Epidermal melanocyte (primary cell): ENCODE results near the gene PPP2R2B.
"Not testable (repeated sequence)": the region's sequence is repeated elsewhere in the genome, so short reads cannot be mapped to it uniquely, and the experiment has no call there.

Experiments used
- DNase-seq: peaks from one replicate; pipeline ENCODE4 v3.0.0; 2011; ENCODE audit warnings: low spot score; ENCODE audit not compliant: insufficient read length

Gene PPP2R2B

GRCh38 chr5:146560205-146560812 is 318.2 kb downstream of the PPP2R2B start:
- no peak for DNase-seq

GRCh38 chr5:146556884-146557283 is 321.7 kb downstream of the PPP2R2B start:
- DNase-seq = not testable (repeated sequence)

DNA sequence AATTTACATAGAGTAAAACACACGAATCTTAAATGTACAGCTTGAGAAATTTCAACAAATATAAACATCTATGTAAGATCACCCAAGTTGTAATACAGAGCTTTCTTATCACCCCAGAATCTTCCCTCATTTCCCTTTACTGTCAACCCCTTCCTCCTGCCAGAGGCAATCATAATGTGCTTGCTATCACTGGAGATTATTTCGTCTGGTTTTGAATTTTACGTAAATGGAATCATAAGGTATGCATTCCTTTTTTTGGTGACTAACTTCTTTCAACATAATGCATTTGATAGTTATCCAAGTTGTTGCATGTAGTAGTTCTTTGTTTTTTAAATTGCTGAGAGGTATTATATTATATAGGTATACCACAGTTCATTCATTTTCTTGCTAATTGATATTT is 325.1 kb downstream of the PPP2R2B start:
- no peak for DNase-seq

- DNase-seq = no peak
These were observed 328.9 kb downstream of the PPP2R2B start for GRCh38 chr5:146549615-146550014.

DNA sequence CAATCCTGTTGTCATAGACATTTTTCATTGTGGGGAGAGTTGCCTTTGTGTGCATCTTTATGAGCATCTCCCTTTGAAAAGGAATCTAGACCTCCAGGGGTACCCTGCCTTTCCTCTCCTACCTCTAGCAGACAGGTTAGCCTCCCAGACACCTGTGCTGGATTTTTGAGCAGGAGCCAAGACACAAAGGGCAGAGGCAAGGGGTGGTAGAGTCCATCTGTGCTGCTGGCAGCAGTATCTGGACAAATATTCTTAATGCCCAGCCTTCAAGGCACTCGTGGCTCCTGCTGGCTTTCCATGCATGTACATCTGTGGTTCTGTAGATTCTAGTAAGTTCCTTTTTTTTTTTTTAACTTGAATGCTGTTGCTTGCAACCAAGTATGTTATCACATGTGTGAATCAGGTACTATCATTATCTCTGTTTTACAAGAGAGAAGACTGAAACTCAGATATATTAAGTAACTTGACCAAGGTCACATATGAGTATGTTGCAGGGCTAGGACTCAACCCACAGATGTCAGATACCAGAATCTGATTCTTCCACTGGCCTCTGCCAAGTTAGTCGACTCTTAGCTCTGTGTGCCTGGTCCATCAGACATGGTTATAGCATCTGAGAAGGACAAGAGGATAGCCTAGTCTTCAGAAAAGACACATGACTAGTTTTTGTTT is 329.6 kb downstream of the PPP2R2B start:
- no peak for DNase-seq

DNA sequence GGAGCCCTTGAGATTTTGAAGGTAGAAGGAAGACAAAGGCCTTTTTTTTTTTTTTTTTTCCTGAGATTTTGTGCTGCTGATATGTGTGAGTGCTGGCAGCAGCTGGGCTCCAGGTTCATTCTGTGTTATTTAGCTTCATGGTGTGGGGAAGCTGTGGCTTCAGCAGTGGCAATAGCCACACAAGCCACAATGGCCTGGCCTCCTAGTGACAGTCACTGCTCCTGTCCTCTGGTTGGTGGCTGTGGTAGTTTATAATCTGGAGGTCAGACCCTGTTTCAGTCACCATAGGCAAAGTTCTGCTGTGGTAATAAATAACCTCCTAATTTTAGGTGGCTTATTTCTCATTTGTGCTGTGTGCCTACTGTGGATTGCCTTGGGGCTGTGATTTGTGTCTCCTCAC is 334.3 kb downstream of the PPP2R2B start:
- no peak for DNase-seq

DNA sequence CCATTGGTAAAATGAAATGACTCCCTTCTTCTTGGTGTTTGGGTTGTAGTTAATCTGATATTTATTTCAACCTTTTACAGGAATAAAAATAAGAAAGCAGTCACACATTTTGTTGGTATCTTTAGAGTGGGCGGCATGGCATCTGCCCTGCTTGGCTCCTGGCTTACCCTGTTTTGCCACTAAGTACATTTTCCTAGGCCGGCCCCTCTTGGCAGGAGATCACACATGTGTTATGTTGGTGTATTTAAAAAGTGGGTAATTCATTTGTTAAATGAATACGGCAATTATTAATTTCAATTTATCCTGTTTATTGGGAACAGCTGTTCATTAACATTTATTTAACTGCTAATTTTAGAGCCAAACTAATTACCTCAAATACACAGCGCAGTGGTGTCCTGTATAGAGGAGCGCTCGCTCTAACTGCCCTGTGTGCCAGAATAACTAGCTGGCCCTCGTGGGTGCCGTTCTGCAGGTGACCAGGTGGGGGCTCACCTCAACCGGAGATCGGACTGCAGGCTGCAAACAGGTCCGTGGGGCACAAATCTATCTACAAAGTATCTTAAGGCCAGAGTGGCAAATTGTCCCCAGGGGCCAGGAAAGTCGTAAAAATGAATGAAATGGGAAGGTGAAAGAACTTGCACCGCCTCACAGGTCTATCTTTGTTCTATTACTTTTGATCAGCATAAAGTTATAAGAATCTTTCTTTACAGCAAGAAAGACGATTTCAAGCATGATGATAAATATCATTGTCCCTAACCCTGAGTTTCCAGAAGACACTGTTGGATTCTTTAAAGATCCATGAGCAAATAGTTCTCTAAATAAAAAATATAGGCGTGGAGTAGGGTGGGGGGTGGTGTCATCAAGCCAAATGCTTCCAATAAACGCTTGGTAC is 336.4 kb downstream of the PPP2R2B start:
- peak; percentile 51 for DNase-seq

DNA sequence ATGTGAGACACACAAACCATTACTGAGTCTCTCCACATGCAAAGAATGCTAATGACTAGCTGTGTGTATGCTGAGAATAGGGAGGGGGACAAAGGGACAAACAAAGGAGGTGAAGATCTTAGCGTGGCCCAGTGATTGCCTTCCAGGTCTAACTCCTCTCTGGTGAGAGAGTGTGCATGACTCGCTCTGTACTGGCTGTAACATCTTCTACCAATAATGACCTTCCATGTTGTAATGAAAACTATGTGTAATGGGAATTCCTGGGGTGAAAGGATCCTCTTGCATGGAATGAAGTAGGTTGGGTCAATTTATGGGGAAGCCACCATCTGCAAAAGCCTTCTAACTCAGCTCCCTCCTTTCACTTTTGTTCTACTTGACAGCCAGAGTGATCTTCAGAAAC is 338.1 kb downstream of the PPP2R2B start:
- no peak for DNase-seq

DNA sequence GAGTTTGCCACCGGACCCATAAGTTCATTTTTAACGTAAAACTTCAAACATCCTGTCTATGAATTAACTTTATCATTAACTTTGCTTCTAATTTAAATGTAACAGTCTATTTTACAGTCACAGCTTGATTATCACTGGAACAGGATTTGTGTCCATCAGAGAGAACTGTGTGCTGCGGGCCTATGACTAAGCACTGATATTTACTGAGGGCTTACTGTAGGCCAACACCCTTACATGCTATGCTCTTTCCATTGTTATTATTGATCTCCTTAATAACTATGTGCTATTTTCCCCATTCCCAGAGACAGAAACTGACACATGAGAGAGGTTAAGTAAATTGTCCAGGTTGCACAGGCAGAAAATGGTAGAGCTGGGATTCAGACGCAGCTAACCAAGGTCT is 338.6 kb downstream of the PPP2R2B start:
- no peak for DNase-seq

- DNase-seq = no peak
These were observed 340.1 kb downstream of the PPP2R2B start for GRCh38 chr5:146538432-146538831.

GRCh38 chr5:146533882-146534281 is 344.7 kb downstream of the PPP2R2B start:
- no peak for DNase-seq

DNA sequence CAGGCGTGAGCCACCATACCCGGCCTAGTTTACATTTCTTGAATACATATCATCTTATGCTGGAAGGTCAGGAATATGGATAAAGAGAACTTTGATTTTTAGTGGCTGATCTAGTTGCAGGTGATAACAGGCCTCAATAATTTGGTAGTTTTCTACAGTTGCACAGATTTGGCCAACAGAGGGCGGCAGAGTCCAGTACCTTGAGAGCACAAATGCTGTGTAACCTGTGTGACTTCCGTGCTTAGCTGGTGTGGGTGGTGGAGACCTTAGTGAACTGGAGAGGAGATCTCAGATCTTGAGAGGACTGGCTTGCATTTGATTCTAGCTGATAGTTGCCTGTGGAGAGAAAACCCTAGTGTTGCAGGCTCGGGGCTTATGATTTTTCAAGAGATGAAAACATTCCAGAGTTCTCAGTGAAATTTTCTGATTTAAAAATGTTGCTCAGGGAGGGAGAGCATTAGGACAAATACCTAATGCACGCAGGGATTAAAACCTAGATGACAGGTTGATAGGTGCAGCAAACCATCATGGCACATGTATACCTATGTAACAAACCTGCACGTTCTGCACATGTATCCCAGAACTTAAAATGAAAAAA is 345.2 kb downstream of the PPP2R2B start:
- DNase-seq = peak; percentile 45
